OCI-LY7 (cell line): Measurements from ENCODE around the gene FBXL17. TPM values are rescaled to one million over a fixed set of nuclear protein-coding genes. Genes with fewer than 3 reads are reported as not detected.

Experiments
- BruUV-seq: library from RNA; stranded (reverse); fragments of 400-500 nt; replicated peaks from 2 replicates; lab custom pipeline; 2021; lab: Mats Ljungman, UMichigan
- CTCF ChIA-PET: fragments of 300-600 bp; sonication (Branson Sonifier 250); formaldehyde crosslinking; loops from one replicate; lab custom pipeline; 2022; ENCODE audit warnings: antibody characterized with exemption; ENCODE audit not compliant: unreplicated experiment; lab: Charles Lee
- POLR2A ChIA-PET: fragments of 300-600 bp; sonication (Branson Sonifier 250); formaldehyde crosslinking; loops from one replicate; lab custom pipeline; 2022; ENCODE audit warnings: antibody characterized with exemption; lab: Charles Lee
- DNase-seq: peaks from one replicate; pipeline ENCODE4 v3.0.0-alpha.2; 2015; ENCODE audit warnings: low spot score
- H2AFZ ChIP-seq: fragments of 200-600 bp; sonication (generic), shearing (Covaris generic); 2 replicates; pipeline ENCODE4 v1.6.1; 2014; ENCODE audit warnings: mild to moderate bottlenecking, antibody characterized with exemption, low read length, moderate library complexity
- H3K27ac ChIP-seq: fragments of 200-600 bp; sonication (generic); 2 replicates; pipeline ENCODE4 v1.5.1; 2014; ENCODE audit warnings: mixed run types, low read depth, mild to moderate bottlenecking, moderate library complexity, low read length, inconsistent platforms; ENCODE audit not compliant: poor library complexity, severe bottlenecking
- H3K36me3 ChIP-seq: fragments of 200-600 bp; sonication (generic); 2 replicates; pipeline ENCODE4 v1.6.1; 2014; ENCODE audit warnings: mild to moderate bottlenecking, antibody characterized with exemption, low read length, moderate library complexity, mixed read lengths; ENCODE audit not compliant: insufficient read depth
- H3K4me1 ChIP-seq: fragments of 200-600 bp; sonication (generic); 2 replicates; pipeline ENCODE4 v1.5.1; 2014; ENCODE audit warnings: mild to moderate bottlenecking, low read length; ENCODE audit not compliant: insufficient read depth, poor library complexity, severe bottlenecking
- H3K4me2 ChIP-seq: fragments of 200-600 bp; sonication (generic); 2 replicates; pipeline ENCODE4 v1.6.1; 2014; ENCODE audit warnings: mild to moderate bottlenecking, low read length
- H3K4me3 ChIP-seq: fragments of 200-600 bp; sonication (generic); 2 replicates; pipeline ENCODE4 v1.5.1; 2014; ENCODE audit warnings: mild to moderate bottlenecking, low read depth, low read length; ENCODE audit not compliant: poor library complexity, severe bottlenecking
- H3K79me2 ChIP-seq: fragments of 200-600 bp; sonication (generic); 2 replicates; pipeline ENCODE4 v1.6.1; 2016; ENCODE audit warnings: low read depth, mild to moderate bottlenecking, low read length, moderate library complexity, mixed read lengths; ENCODE audit not compliant: insufficient read depth
- H3K9me2 ChIP-seq: fragments of 200-600 bp; sonication (generic); 2 replicates; pipeline ENCODE4 v1.6.1; 2016; ENCODE audit warnings: mild to moderate bottlenecking, low read length, mixed read lengths; ENCODE audit not compliant: insufficient read depth
- H3K9me3 ChIP-seq: fragments of 200-600 bp; sonication (generic); 2 replicates; pipeline ENCODE4 v1.6.1; 2014; ENCODE audit warnings: mild to moderate bottlenecking, mixed run types, low read length, mixed read lengths
- H4K20me1 ChIP-seq: fragments of 200-600 bp; sonication (generic); 2 replicates; pipeline ENCODE4 v1.6.1; 2014; ENCODE audit warnings: mild to moderate bottlenecking, antibody characterized with exemption, low read length, moderate library complexity, mixed read lengths; ENCODE audit not compliant: insufficient read depth
- CTCF ChIP-seq: fragments of 200-600 bp; sonication (generic); conservative IDR thresholded peaks from 2 replicates; pipeline ENCODE4 v1.5.1; 2014; ENCODE audit warnings: mild to moderate bottlenecking, antibody characterized with exemption, low read length, moderate library complexity, mixed read lengths
- EZH2phosphoT487 ChIP-seq: fragments of 200-600 bp; sonication (generic); IDR thresholded peaks from 2 replicates; pipeline ENCODE4 v1.6.1; 2018; ENCODE audit warnings: low read depth, borderline replicate concordance, mild to moderate bottlenecking, mixed run types, antibody characterized with exemption, low read length, moderate library complexity, mixed read lengths
- intact Hi-C: fragments of 100-400 bp; cut with micrococcal nuclease; formaldehyde crosslinking; loops from one replicate; pipeline ENCODE4 v1.10.0; 2022; ENCODE audit not compliant: unreplicated experiment
- total RNA-seq, 2 experiments: library from RNA; depleted of rRNA in 1 of 2; stranded (reverse); fragments of >200 nt in 1 of 2; shearing (Covaris generic) in 1 of 2; gene quantifications; 2 replicates each; pipeline ENCODE4 v1.2.3, GENCODE V29; 2014 to 2022

Gene FBXL17
- total RNA-seq, 2 experiments from 2014 or later: 10.2 to 21.6 TPM

- Histone ChIP-seq H3K27ac (no peak overlapping the region), H3K79me2 (no peaks in the 10 kb centered on the region), H3K9me3 (no peaks in the 10 kb centered on the region), H4K20me1 (no peaks in the 10 kb centered on the region), H3K9me2 (no peaks in the 10 kb centered on the region), H3K4me2 (no peak overlapping the region), H3K36me3 (no peaks in the 10 kb centered on the region), H2AFZ (no peak overlapping the region), H3K4me1 (no peaks in the 10 kb centered on the region), H3K4me3 (no peak overlapping the region)
- POLR2A ChIA-PET: no interaction called here
- BruUV-seq: no TSS peak
- intact Hi-C loops: no loop called here
- TF ChIP-seq CTCF (no peak), EZH2phosphoT487 (no peak)
- CTCF ChIA-PET: no interaction called here
- no peak for DNase-seq
Observed at GRCh38 chr5:107858788-107859187, 523.1 kb downstream of the FBXL17 start.

DNA sequence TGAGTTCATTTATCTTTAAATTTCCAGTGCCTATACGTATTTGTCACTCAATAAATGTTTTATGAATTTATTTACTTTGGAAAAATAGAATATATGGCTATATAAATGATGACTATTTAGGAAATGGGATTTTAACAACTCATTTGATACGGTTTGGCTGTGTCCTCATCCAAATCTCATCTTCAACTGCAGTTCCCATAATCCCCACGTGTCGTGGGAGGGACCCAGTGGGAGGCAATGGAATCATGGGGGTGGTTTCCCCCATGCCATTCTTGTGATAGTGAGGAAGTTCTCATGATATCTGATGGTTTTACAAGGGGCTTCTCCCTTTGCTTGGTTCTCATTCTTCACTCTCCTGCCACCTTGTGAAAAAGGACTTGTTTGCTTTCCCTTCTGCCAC lies 523.6 kb downstream of the FBXL17 start:
- H4K20me1 ChIP-seq: no peaks in the 10 kb centered on the region
- no peak overlapping the region for H3K4me2 ChIP-seq
- no TSS peak for BruUV-seq
- ChIA-PET POLR2A (no interaction called here), CTCF (no interaction called here)
- no peaks in the 10 kb centered on the region for H3K9me2 ChIP-seq
- H3K4me3 ChIP-seq: no peak overlapping the region
- intact Hi-C loops: no loop called here
- DNase-seq: no peak
- H3K79me2 ChIP-seq: no peaks in the 10 kb centered on the region
- no peaks in the 10 kb centered on the region for H3K36me3 ChIP-seq
- no peaks in the 10 kb centered on the region for H3K4me1 ChIP-seq
- H3K9me3 ChIP-seq: no peaks in the 10 kb centered on the region
- H2AFZ ChIP-seq: no peak overlapping the region
- TF ChIP-seq EZH2phosphoT487 (no peak), CTCF (no peak)
- H3K27ac ChIP-seq: no peak overlapping the region

DNA sequence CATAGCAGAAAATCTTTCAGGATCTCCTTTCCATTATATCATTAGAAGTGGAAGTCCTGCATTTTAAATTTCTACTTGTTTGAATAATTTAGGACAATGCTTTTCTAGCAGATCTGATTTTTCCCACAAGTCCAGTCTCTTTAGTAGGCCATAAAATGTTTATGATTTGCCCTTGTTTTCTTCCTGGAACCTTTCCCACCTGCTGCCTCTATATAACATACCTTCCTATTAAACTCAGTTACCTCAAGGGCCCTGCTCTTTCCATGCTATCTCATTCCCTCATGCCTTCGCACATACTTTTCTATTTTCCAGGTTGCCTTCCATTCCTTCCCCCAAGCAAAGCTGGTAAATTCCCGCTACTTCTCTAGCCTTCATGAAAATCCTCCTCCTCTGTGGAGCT lies 524.1 kb downstream of the FBXL17 start:
- Histone ChIP-seq H3K4me3 (no peak overlapping the region), H3K4me1 (no peaks in the 10 kb centered on the region), H3K27ac (no peak overlapping the region), H2AFZ (no peak overlapping the region), H3K79me2 (no peaks in the 10 kb centered on the region), H4K20me1 (no peaks in the 10 kb centered on the region), H3K4me2 (no peak overlapping the region), H3K9me2 (no peaks in the 10 kb centered on the region), H3K9me3 (no peaks in the 10 kb centered on the region), H3K36me3 (no peaks in the 10 kb centered on the region)
- no TSS peak for BruUV-seq
- intact Hi-C loops: no loop called here
- POLR2A ChIA-PET: no interaction called here
- DNase-seq: no peak
- no peak for TF ChIP-seq CTCF
- TF ChIP-seq EZH2phosphoT487: no peak
- CTCF ChIA-PET: no interaction called here
